GM23338 (cell line): Measurements from ENCODE around the gene CBX8.

Experiments
- CTCF ChIP-seq, 2 experiments: fragments of 200-600 bp in 1 of 2; sonication (generic) in 1 of 2; conservative IDR thresholded peaks; 2 replicates each; pipeline versions ENCODE4 v1.5.1 to v1.6.1; 2016 to 2017; ENCODE audit warnings: antibody characterized with exemption in 2 of 2, low read depth in 2 of 2, mild to moderate bottlenecking in 2 of 2, moderate library complexity in 1 of 2
- EZH2 ChIP-seq: fragments of 200-600 bp; sonication (generic); IDR thresholded peaks from one replicate; pipeline ENCODE4 v1.8.0; 2017; ENCODE audit warnings: antibody characterized with exemption, mild to moderate bottlenecking, low read depth; ENCODE audit not compliant: unreplicated experiment
- EZH2phosphoT487 ChIP-seq: fragments of 200-600 bp; sonication (generic); IDR thresholded peaks from one replicate; pipeline ENCODE4 v1.8.1; 2018; ENCODE audit warnings: antibody characterized with exemption; ENCODE audit not compliant: unreplicated experiment
- POLR2AphosphoS5 ChIP-seq: IDR thresholded peaks from 2 replicates; pipeline ENCODE4 v1.6.1; 2016; ENCODE audit warnings: antibody characterized with exemption, low read depth
- REST ChIP-seq: IDR thresholded peaks from one replicate; pipeline ENCODE4 v1.6.1; 2018; ENCODE audit warnings: antibody characterized with exemption; ENCODE audit not compliant: unreplicated experiment
- STAT1 ChIP-seq: IDR thresholded peaks from one replicate; pipeline ENCODE4 v1.6.1; 2016; ENCODE audit warnings: antibody characterized with exemption; ENCODE audit not compliant: unreplicated experiment
- ZNF114 ChIP-seq: fragments of 250-450 bp; sonication (Bioruptor Pico); IDR thresholded peaks from 2 replicates; pipeline ENCODE4 v1.5.0; 2020; ENCODE audit warnings: mild to moderate bottlenecking, moderate library complexity

- TF ChIP-seq POLR2AphosphoS5 (no peak), CTCF (conservative IDR thresholded peaks at IDR 0.05; ENCODE audit: low read depth in 2 of 2) (no peak), EZH2 (peak; percentile 69), STAT1 (no peak), ZNF114 (CRISPR knock-in tag) (no peak), EZH2phosphoT487 (no peak), REST (no peak)
Measured at GRCh38 chr17:79837888-79838521, 41.1 kb upstream of the CBX8 start.
